HG03280 (cell line): ENCODE measurements around the gene TTLL5.
"Not testable (repeated sequence)": the region's sequence is repeated elsewhere in the genome, so short reads cannot be mapped to it uniquely, and the experiment has no call there.

ENCODE experiments used
- ATAC-seq: cut with Tn5 transposase; IDR thresholded peaks from one replicate; pipeline ENCODE4 v1.9.1; 2021; ENCODE audit warnings: mild to moderate bottlenecking, moderate library complexity; ENCODE audit not compliant: unreplicated experiment

The TTLL5 gene

GRCh38 chr14:75831455-75831854 is 170.4 kb downstream of the TTLL5 start:
- ATAC-seq: no peak

- no peak for ATAC-seq
These were observed 170.9 kb downstream of the TTLL5 start for GRCh38 chr14:75831952-75832351.

- no peak for ATAC-seq
These were observed 171.7 kb downstream of the TTLL5 start for GRCh38 chr14:75832621-75833297.

GRCh38 chr14:75833326-75834020 is 172.4 kb downstream of the TTLL5 start:
- ATAC-seq: no peak

GRCh38 chr14:75835156-75835725 is 174.2 kb downstream of the TTLL5 start:
- no peak for ATAC-seq

- ATAC-seq: no peak
These were observed 174.7 kb downstream of the TTLL5 start for GRCh38 chr14:75835737-75836136.

- no peak for ATAC-seq
These were observed 176.2 kb downstream of the TTLL5 start for GRCh38 chr14:75837151-75837787.

GRCh38 chr14:75840911-75841310 is 179.9 kb downstream of the TTLL5 start:
- no peak for ATAC-seq

- no peak for ATAC-seq
These were observed 181.5 kb downstream of the TTLL5 start for GRCh38 chr14:75842551-75842950.

- no peak for ATAC-seq
These were observed 183.4 kb downstream of the TTLL5 start for GRCh38 chr14:75844486-75844885.

GRCh38 chr14:75845136-75845804 is 184.2 kb downstream of the TTLL5 start:
- ATAC-seq: no peak

- ATAC-seq: not testable (repeated sequence)
These were observed 185.6 kb downstream of the TTLL5 start for GRCh38 chr14:75846694-75847093.

- ATAC-seq: no peak
These were observed 186.5 kb downstream of the TTLL5 start for GRCh38 chr14:75847584-75847983.

- ATAC-seq: no peak
These were observed 187.3 kb downstream of the TTLL5 start for GRCh38 chr14:75848167-75848913.

- no peak for ATAC-seq
These were observed 188.4 kb downstream of the TTLL5 start for GRCh38 chr14:75849300-75849895.

- no peak for ATAC-seq
These were observed 190.5 kb downstream of the TTLL5 start for GRCh38 chr14:75851574-75851866.

GRCh38 chr14:75854111-75854799 is 193.2 kb downstream of the TTLL5 start:
- ATAC-seq: no peak

GRCh38 chr14:75857199-75857598 is 196.2 kb downstream of the TTLL5 start:
- ATAC-seq: no peak

GRCh38 chr14:75858362-75858761 is 197.3 kb downstream of the TTLL5 start:
- ATAC-seq: no peak

GRCh38 chr14:75859746-75860145 is 198.7 kb downstream of the TTLL5 start:
- no peak for ATAC-seq
